Endodermal cell (in vitro differentiated cells): ENCODE data around the gene TSR1. TPM values are rescaled to one million over a fixed set of nuclear protein-coding genes. Genes with fewer than 3 reads are reported as not detected.

Experiments used
- DNase-seq: peaks from one replicate; pipeline ENCODE4 v3.0.0-alpha.2; 2017
- H3K27ac ChIP-seq: 2 replicates; pipeline ENCODE4 v1.5.1; 2013; ENCODE audit warnings: mild to moderate bottlenecking, low read depth, low read length, moderate library complexity
- H3K27me3 ChIP-seq: 2 replicates; pipeline ENCODE4 v1.6.1; 2013; ENCODE audit warnings: mild to moderate bottlenecking, low read length, moderate library complexity; ENCODE audit not compliant: insufficient read depth, control insufficient read depth, poor library complexity, severe bottlenecking
- H3K36me3 ChIP-seq: 2 replicates; pipeline ENCODE4 v1.7.0; 2013; ENCODE audit warnings: mild to moderate bottlenecking, low read length, moderate library complexity; ENCODE audit not compliant: control insufficient read depth, insufficient read depth
- H3K4me1 ChIP-seq: one replicate; pipeline ENCODE4 v1.7.0; 2013; ENCODE audit warnings: low read length; ENCODE audit not compliant: control insufficient read depth, insufficient read depth
- H3K4me3 ChIP-seq: 2 replicates; pipeline ENCODE4 v1.5.1; 2013; ENCODE audit warnings: mild to moderate bottlenecking, low read length, moderate library complexity
- H3K9ac ChIP-seq: 2 replicates; pipeline ENCODE4 v1.6.1; 2013; ENCODE audit warnings: mild to moderate bottlenecking, low read length, moderate library complexity; ENCODE audit not compliant: poor library complexity, severe bottlenecking; ENCODE audit errors: extremely low read depth
- H3K9me3 ChIP-seq: 2 replicates; pipeline ENCODE4 v1.6.1; 2013; ENCODE audit warnings: mild to moderate bottlenecking, low read length, moderate library complexity; ENCODE audit not compliant: control insufficient read depth
- H3K27ac Mint-ChIP-seq: 2 replicates; pipeline ENCODE4 v1.8.0; 2020; ENCODE audit warnings: mixed read lengths
- H3K27me3 Mint-ChIP-seq: 2 replicates; pipeline ENCODE4 v1.8.0; 2021; ENCODE audit warnings: mild to moderate bottlenecking, mixed read lengths; ENCODE audit not compliant: insufficient read depth
- H3K36me3 Mint-ChIP-seq: 2 replicates; pipeline ENCODE4 v1.8.0; 2020; ENCODE audit warnings: low read depth, mixed read lengths
- H3K4me1 Mint-ChIP-seq: 2 replicates; pipeline ENCODE4 v1.8.0; 2020; ENCODE audit warnings: mixed read lengths
- H3K4me3 Mint-ChIP-seq: 2 replicates; pipeline ENCODE4 v1.8.0; 2020; ENCODE audit warnings: mild to moderate bottlenecking, moderate library complexity, mixed read lengths
- H3K9me3 Mint-ChIP-seq: 2 replicates; pipeline ENCODE4 v1.8.0; 2020; ENCODE audit warnings: mild to moderate bottlenecking, mixed read lengths
- CTCF ChIP-seq: fragments of 200-600 bp; sonication (generic); conservative IDR thresholded peaks from 2 replicates; pipeline ENCODE4 v1.5.0; 2021; ENCODE audit warnings: antibody characterized with exemption, mild to moderate bottlenecking
- WGBS, 2 experiments: methylation state at CpG; one replicate each; pipeline versions ENCODE4 v1.1.5 to v1.1.7; 2013; ENCODE audit warnings: missing lambda C conversion rate in 2 of 2, mixed read lengths in 1 of 2; ENCODE audit not compliant: insufficient coverage in 1 of 2, insufficient read length in 1 of 2; 5-methylcytosine and 5-hydroxymethylcytosine counted together
- total RNA-seq, 2 donors: library from RNA; stranded (reverse); fragmentation: NEBNext Ultra II Directional in 1 of 2; extraction: Animal tissue kit (Norgen Biotek cat#: 25700) in 1 of 2; gene quantifications; 2 replicates in 1 of 2; 3 replicates in 1 of 2; pipeline ENCODE4 v1.2.1, GENCODE V29; 2021

TSR1 gene
- total RNA-seq, 2 donors from 2014 or later = 40.1 to 43.3 TPM

GRCh38 chr17:2366747-2367494, 30.7 kb upstream of the TSR1 start:
- peak; percentile 74 for TF ChIP-seq CTCF
- Mint-ChIP-seq H3K4me1 (peaks cover 1% of the 10 kb centered on the region), H3K27me3 (no peaks in the 10 kb centered on the region), H3K36me3 (peaks cover 8% of the 10 kb centered on the region), H3K9me3 (no peaks in the 10 kb centered on the region), H3K4me3 (no peak overlapping the region), H3K27ac (no peak overlapping the region)
- peaks cover 19% of the 10 kb centered on the region for H3K36me3 ChIP-seq
- H3K27ac ChIP-seq = no peak overlapping the region
- WGBS, 2 experiments = 85 to 88% methylated on average over 14 to 23 of the region's 26 CpGs
- DNase-seq = peak; percentile 92
- H3K4me1 ChIP-seq = no peaks in the 10 kb centered on the region
- H3K9ac ChIP-seq = no peak overlapping the region
- H3K4me3 ChIP-seq = no peak overlapping the region
- H3K9me3 ChIP-seq = no peaks in the 10 kb centered on the region
- H3K27me3 ChIP-seq = no peaks in the 10 kb centered on the region

GRCh38 chr17:2365132-2365531, 28.9 kb upstream of the TSR1 start:
- WGBS, 2 experiments = 95 to 96% methylated on average over 12 to 20 of the region's 20 CpGs
- H3K27me3 ChIP-seq = no peaks in the 10 kb centered on the region
- H3K4me3 ChIP-seq = no peak overlapping the region
- Mint-ChIP-seq H3K9me3 (no peaks in the 10 kb centered on the region), H3K4me1 (peaks cover 1% of the 10 kb centered on the region), H3K4me3 (no peak overlapping the region), H3K27me3 (no peaks in the 10 kb centered on the region), H3K27ac (no peak overlapping the region), H3K36me3 (peaks cover 11% of the 10 kb centered on the region)
- no peaks in the 10 kb centered on the region for H3K4me1 ChIP-seq
- H3K9me3 ChIP-seq = no peaks in the 10 kb centered on the region
- no peak overlapping the region for H3K9ac ChIP-seq
- H3K36me3 ChIP-seq = peaks cover 18% of the 10 kb centered on the region
- DNase-seq = no peak
- H3K27ac ChIP-seq = no peak overlapping the region
- TF ChIP-seq CTCF = no peak

- Histone ChIP-seq H3K27me3 (no peaks in the 10 kb centered on the region), H3K27ac (no peak overlapping the region), H3K4me1 (no peaks in the 10 kb centered on the region), H3K9ac (no peak overlapping the region), H3K36me3 (peaks cover 18% of the 10 kb centered on the region), H3K9me3 (no peaks in the 10 kb centered on the region), H3K4me3 (no peak overlapping the region)
- 86 to 100% methylated on average over 1 to 12 of the region's 12 CpGs for WGBS, 2 experiments
- peaks cover 11% of the 10 kb centered on the region for H3K36me3 Mint-ChIP-seq
- H3K4me3 Mint-ChIP-seq = no peak overlapping the region
- no peaks in the 10 kb centered on the region for H3K27me3 Mint-ChIP-seq
- no peaks in the 10 kb centered on the region for H3K9me3 Mint-ChIP-seq
- TF ChIP-seq CTCF = no peak
- H3K4me1 Mint-ChIP-seq = peaks cover 1% of the 10 kb centered on the region
- no peak for DNase-seq
- H3K27ac Mint-ChIP-seq = no peak overlapping the region
Measured at GRCh38 chr17:2364763-2365116, 28.5 kb upstream of the TSR1 start.
